SIG-M5 treated with dmso at 0.1 percent for 504 hours (cell line): Measurements from ENCODE around the gene ENTPD7.
"Not testable (repeated sequence)": the region's sequence is repeated elsewhere in the genome, so short reads cannot be mapped to it uniquely, and the experiment has no call there.

Experiments
- DNase-seq: peaks from one replicate; lab custom pipeline; 2025; ENCODE audit not compliant: unreplicated experiment; lab: John Stamatoyannopoulos, UW

ENTPD7 gene

DNA sequence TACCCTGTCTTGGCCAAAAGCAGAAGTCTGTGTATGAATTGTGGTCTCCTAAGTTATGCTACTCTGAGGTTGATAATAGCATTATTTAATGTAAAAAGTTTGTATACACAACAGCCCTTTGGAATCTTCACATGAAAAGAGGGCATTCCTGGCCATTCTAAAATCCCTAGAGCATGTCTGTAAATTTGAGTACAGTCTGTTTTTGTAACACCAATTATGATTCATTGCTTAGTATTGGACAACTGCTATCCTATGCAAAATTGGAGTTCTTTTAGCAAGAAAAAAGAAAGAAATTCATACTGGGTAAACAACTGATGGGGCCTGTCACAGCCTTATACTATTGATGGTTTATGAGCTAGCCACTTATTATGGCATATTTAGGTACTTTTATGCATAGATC, 82.9 kb downstream of the ENTPD7 start:
- no peak for DNase-seq

- no peak for DNase-seq
Observed at GRCh38 chr10:99742701-99743100, 83.4 kb downstream of the ENTPD7 start.

- DNase-seq, result no peak
Observed at GRCh38 chr10:99743841-99744240, 84.5 kb downstream of the ENTPD7 start.

DNA sequence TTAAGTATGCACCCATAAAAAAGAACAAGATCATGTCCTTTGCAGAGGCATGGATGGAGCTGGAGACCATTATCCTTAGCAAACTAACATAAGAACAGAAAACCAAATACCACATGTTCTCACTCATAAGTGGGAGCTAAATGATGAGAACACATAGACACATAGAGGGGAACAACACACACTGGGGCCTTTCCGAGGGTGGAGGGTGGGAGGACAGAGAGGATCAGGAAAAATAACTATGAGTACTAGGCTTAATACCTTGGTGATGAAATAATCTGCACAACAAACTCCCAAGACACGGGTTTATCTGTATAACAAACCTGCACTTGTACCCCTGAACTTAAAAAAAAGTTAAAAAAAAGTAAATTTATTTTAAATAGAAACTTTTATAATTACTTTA, 86.9 kb downstream of the ENTPD7 start:
- not testable (repeated sequence) for DNase-seq

DNA sequence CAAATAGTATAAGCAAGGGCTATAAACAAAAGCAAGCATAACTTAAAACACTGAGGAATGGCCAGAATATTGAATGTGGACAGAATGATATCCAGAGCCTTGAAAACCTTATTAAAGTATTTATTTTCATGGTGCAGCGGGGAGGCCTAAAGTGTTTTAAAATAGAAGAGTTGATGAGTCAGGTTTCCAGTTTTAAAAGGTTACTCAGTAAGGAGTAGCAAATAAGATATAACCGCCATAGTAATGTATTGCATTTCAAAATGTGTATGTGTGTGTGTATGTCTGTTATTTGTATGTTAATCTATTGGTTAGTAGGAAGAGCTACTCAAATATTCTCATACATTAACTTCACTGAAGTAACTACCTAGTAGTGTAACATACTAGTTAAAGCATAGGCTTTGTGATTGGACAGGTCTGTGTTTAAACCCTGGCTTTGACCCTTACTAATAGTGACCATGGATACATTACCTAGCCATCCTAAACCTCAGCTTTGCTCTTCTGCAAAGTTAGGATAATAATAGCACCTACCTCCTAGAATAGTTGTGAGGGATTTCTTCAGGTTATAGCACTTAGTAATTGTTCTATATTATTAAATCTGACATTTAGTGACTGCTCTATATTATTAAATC, 89.6 kb downstream of the ENTPD7 start:
- DNase-seq, result no peak

DNA sequence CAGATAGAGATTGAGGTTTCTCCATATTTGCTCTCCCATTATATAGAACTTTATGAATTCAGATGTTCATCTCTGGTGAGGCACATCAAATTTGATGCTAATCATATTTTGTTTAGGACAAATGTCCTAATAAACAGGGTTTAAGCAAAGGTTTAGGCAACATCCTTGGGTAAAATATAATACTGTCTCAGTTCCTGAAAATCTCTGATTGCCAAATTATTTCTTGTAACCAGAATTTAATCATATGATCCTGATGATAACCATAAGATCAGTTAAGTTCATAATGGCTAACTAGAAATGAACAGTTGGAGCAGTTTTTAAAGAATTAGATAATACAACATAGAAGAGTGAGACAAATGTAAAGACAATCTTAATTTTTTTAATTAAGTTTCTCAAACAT, 91.3 kb downstream of the ENTPD7 start:
- no peak for DNase-seq

- DNase-seq, result no peak
Observed at GRCh38 chr10:99754670-99755069, 95.4 kb downstream of the ENTPD7 start.
